Uterus (tissue), 4 donors: ENCODE data around the gene DUSP22. TPM values are rescaled to one million over a fixed set of nuclear protein-coding genes. Genes with fewer than 3 reads are reported as not detected.
"Not testable (repeated sequence)": the region's sequence is repeated elsewhere in the genome, so short reads cannot be mapped to it uniquely, and the experiment has no call there.

ENCODE experiments used
- DNase-seq, 2 donors: peaks; one replicate each; pipeline ENCODE4 v3.0.0-alpha.2; 2019 to 2020
- H3K27ac ChIP-seq, 2 donors: fragments of 200-600 bp; sonication (generic); 1 replicate in 1 of 2; 2 replicates in 1 of 2; pipeline ENCODE4 v1.5.1; 2016 to 2018
- H3K27me3 ChIP-seq, 2 donors: fragments of 200-600 bp; sonication (generic); one replicate each; pipeline ENCODE4 v1.5.1; 2018 to 2019; ENCODE audit warnings: control low read depth in 1 of 2
- H3K36me3 ChIP-seq, 2 donors: fragments of 200-600 bp; sonication (generic); one replicate each; pipeline ENCODE4 v1.5.1; 2019; ENCODE audit warnings: control low read depth in 1 of 2
- H3K4me1 ChIP-seq, 2 donors: fragments of 200-600 bp; sonication (generic); one replicate each; pipeline ENCODE4 v1.5.1; 2018 to 2019; ENCODE audit warnings: control low read depth in 1 of 2
- H3K4me3 ChIP-seq, 2 donors: fragments of 200-600 bp; sonication (generic); 1 replicate in 1 of 2; 2 replicates in 1 of 2; pipeline ENCODE4 v1.5.1; 2018 to 2019; ENCODE audit warnings: mild to moderate bottlenecking in 1 of 2
- H3K9me3 ChIP-seq, 2 donors: fragments of 200-600 bp; sonication (generic); one replicate each; pipeline ENCODE4 v1.5.1; 2019; ENCODE audit warnings: control low read depth in 1 of 2
- CTCF ChIP-seq, 4 experiments: fragments of 200-600 bp in 2 of 4; fragments of 450-650 bp in 2 of 4; sonication (generic) in 2 of 4; IDR thresholded peaks; one replicate each; pipeline ENCODE4 v1.5.1; 2016 to 2019; ENCODE audit warnings: antibody characterized with exemption in 4 of 4, mild to moderate bottlenecking in 2 of 4, moderate library complexity in 1 of 4
- POLR2A ChIP-seq, 2 donors: fragments of 450-650 bp; IDR thresholded peaks; one replicate each; pipeline ENCODE4 v1.6.1; 2016; ENCODE audit warnings: antibody characterized with exemption in 2 of 2, mild to moderate bottlenecking in 1 of 2, moderate library complexity in 1 of 2
- intact Hi-C: fragments of 100-400 bp; cut with DNase I; formaldehyde crosslinking; loops from one replicate; pipeline ENCODE4 v1.15.1; 2023; ENCODE audit warnings: low total_unique reads
- total RNA-seq, 4 donors: library from RNA; depleted of rRNA in 3 of 4; stranded (reverse); fragments of >200 nt in 3 of 4; gene quantifications; one replicate each; pipeline versions ENCODE4 v1.1.0 to v1.2.4, GENCODE V29; 2014 to 2023
- donor health status: DM: yes; HTN: yes; CAD: no.

The DUSP22 gene
- total RNA-seq, 4 donors from 2014 or later = 22.8 to 78.5 (median 46.0) TPM

DNA sequence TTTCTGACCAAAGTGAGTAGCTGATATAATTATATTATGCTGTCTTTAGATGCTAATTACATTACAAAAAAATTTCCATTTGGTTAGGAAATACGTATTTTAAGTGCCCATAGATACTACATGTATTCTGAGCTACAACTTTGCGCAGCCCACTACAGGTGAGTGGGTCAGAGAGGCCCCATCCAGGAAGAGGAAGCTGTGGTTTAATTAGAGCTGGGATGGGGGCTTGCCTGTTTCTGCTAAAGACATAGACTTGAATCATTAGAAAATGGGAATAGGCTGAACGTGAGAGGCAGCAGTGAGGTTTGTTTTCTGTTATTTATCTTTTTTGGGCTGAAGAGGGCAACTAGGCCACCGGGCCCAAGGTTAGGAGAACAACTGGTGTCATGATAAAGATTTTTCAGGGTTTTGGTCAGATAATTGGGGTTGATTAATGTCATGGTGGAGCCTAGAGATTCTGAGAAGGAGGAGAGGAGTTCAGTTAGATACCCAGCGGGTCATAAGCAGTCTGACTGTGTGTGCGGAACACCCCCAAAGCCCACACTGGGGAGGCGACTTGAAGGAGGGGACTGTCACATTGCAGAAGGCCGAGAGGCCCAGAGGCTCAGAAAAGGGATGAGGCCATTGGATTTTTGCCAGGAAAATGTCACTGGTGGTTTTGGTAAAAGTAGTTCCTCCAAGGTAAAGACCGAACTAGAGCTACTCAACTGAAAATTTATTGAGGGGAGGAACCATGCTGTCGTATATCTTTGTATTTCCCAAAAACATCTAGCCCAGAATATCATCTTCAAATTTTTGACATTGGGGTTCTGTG is 84.7 kb downstream of the DUSP22 start:
- intact Hi-C loops = no loop called here
- DNase-seq = no peak
- peaks cover 0 to 9% of the 10 kb centered on the region in 2 donors for H3K27me3 ChIP-seq

DNA sequence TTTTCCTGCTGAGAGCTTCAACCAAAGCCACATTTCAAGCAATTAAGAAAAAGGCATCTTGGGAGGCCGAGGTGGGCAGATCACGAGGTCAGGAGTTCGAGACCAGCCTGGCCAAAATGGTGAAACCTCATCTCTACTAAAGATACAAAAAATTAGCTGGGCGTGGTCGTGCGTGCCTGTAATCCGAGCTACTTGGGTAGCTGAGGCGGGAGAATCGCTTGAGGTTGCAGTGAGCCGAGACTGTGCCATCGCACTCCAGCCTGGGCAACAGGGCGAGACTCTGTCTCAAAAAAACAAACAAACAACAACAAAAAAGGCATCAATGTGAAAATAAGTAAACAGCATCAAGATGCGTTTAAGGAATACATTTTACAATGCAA is 85.3 kb downstream of the DUSP22 start:
- H3K27me3 ChIP-seq, intact Hi-C loops, H3K9me3 ChIP-seq: not testable (repeated sequence)

More for the DNA sequence above, 84.7 kb downstream of the DUSP22 start:
- H3K9me3 ChIP-seq = no peaks in the 10 kb centered on the region
- TF ChIP-seq CTCF (IDR thresholded peaks at IDR 0.05) = no peak
- no peak for TF ChIP-seq POLR2A (IDR thresholded peaks at IDR 0.05)
- no peaks in the 10 kb centered on the region for H3K36me3 ChIP-seq
- no peak overlapping the region for H3K27ac ChIP-seq
- H3K4me1 ChIP-seq = no peaks in the 10 kb centered on the region
- no peak overlapping the region for H3K4me3 ChIP-seq

DNA sequence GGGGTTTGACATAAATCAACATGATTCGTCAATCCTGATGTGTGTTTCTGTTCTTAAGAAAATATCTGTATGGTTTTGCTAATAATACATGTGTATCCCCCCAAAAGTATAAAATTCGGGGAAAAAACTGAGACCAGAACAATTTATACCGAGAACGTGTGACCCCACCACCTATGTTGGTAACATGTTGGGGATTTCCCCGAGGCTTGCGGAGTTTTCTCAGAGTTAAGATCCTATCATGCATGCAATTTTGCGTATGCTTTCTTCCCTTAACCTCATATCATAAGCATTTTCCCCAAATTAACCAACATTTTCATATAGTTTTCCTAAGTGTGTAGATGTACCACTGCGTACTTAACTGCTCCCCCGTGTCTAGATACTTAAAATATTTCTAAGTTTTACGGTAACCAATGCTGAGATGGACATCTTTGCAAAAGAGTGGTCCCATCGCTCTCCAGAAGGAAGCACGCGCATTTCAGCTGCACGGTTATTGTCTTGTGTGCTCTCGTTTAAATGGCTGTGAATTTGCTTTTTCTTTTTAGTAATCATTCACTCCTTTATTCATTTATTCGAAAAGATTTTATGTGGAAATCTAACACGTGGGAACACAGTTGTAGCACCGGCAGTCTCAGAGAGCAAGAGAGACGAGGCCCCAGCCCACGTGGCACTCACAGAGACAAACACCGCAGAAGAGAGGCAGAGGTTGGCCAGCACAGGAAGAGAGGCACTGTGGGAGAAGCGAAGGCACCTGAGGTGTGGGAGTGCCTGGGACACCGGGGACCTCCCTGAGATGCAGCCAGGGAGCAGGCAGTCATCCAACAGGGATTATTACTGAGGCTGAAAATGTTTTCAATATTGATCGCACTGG is 86.0 kb downstream of the DUSP22 start:
- H3K27ac ChIP-seq = no peak overlapping the region
- no peak for DNase-seq
- H3K4me3 ChIP-seq = no peak overlapping the region
- TF ChIP-seq CTCF (IDR thresholded peaks at IDR 0.05) (no peak), POLR2A (IDR thresholded peaks at IDR 0.05) (no peak)
- intact Hi-C loops = no loop called here
- H3K36me3 ChIP-seq = no peaks in the 10 kb centered on the region
- no peaks in the 10 kb centered on the region for H3K9me3 ChIP-seq
- H3K27me3 ChIP-seq = no peaks in the 10 kb centered on the region
- no peaks in the 10 kb centered on the region for H3K4me1 ChIP-seq

More for the DNA sequence above, 85.3 kb downstream of the DUSP22 start:
- H3K4me3 ChIP-seq, H3K27ac ChIP-seq, DNase-seq, H3K36me3 ChIP-seq, H3K4me1 ChIP-seq: not testable (repeated sequence)

- intact Hi-C loops = no loop called here
- no peak for DNase-seq
- Histone ChIP-seq H3K4me1 (no peaks in the 10 kb centered on the region), H3K4me3 (no peak overlapping the region), H3K27ac (no peak overlapping the region), H3K27me3 (no peaks in the 10 kb centered on the region), H3K9me3 (no peaks in the 10 kb centered on the region), H3K36me3 (no peaks in the 10 kb centered on the region)
- TF ChIP-seq CTCF (IDR thresholded peaks at IDR 0.05) = no peak
- TF ChIP-seq POLR2A (IDR thresholded peaks at IDR 0.05) = no peak
Observed at GRCh38 chr6:378958-379409, 86.7 kb downstream of the DUSP22 start.

DNA sequence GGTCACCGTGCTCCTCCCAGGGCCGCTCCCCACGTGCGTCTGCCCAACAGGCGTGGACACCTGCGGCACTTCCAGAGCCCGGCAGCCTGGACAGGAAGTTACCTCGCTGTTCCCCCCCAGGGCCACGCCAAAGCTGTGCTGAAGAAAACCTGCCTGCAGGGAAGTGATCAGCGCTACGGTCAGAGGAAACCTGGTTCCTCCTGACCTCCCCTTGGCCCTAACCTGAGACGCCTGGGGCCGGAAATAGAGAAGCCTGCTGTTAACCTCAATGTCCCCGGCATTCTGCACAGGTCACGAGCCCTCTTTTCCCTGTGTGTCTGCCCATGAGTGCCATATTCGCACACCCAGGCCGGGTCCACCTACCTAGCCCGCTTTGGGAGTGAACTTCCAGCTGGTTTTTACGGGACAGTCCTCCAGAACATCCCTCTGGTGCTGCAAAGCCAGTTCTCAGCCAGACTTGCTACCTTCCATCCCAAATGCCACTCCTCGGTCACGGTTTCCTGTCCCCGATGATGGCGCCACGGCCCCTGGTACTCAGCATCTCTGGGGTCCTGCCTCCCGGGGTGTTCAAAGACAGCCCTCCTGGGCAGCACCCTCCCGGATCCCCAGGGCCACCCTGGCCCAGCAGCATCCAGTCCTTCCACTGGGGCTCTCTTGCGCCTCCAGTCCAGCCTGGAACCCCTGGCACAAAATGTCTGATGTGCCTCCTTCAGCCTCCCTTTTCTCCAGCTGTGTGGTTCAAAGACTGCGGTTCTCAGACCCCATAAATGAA is 87.3 kb downstream of the DUSP22 start:
- TF ChIP-seq CTCF (IDR thresholded peaks at IDR 0.05) = no peak
- TF ChIP-seq POLR2A (IDR thresholded peaks at IDR 0.05) = no peak
- H3K4me3 ChIP-seq = no peak overlapping the region
- H3K27ac ChIP-seq = no peak overlapping the region
- H3K4me1 ChIP-seq = no peaks in the 10 kb centered on the region
- H3K36me3 ChIP-seq = no peaks in the 10 kb centered on the region
- intact Hi-C loops = no loop called here
- no peak for DNase-seq
- H3K27me3 ChIP-seq = no peaks in the 10 kb centered on the region
- H3K9me3 ChIP-seq = no peaks in the 10 kb centered on the region
